GM20000 (cell line): ENCODE data around the gene DPRX.
"Not testable (repeated sequence)": the region's sequence is repeated elsewhere in the genome, so short reads cannot be mapped to it uniquely, and the experiment has no call there.

Source experiments
- DNase-seq: peaks from one replicate; pipeline ENCODE4 v3.0.0; 2012; ENCODE audit warnings: low spot score
- TF ChIP-seq, protein P1 (sequence below): IDR thresholded peaks from 2 replicates; pipeline ENCODE4 v1.5.1; 2012; ENCODE audit warnings: mild to moderate bottlenecking, control low read depth; ENCODE audit errors: extremely low read depth, missing control alignments

DPRX gene

DNA sequence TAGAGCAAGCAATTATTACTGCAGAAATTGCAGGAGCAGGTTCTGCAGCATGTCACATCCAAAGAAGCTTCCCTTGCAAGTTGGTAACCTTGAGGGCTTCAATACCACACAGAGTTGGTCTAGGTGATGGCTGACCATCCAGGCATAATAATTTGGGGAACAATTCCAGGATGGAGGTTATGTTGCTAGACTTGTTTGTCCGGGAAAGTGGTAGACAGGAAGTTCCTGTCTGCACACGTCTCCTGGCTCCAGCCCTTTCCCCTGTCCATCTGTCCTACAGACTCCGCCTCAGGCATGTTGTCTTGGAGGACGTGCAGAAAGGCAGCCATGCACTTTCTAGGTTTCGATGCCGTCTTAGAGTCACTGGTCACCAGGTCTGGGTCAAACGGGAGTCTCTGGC is 26.0 kb downstream of the DPRX start:
- DNase-seq: no peak
- TF ChIP-seq, protein P1, sequence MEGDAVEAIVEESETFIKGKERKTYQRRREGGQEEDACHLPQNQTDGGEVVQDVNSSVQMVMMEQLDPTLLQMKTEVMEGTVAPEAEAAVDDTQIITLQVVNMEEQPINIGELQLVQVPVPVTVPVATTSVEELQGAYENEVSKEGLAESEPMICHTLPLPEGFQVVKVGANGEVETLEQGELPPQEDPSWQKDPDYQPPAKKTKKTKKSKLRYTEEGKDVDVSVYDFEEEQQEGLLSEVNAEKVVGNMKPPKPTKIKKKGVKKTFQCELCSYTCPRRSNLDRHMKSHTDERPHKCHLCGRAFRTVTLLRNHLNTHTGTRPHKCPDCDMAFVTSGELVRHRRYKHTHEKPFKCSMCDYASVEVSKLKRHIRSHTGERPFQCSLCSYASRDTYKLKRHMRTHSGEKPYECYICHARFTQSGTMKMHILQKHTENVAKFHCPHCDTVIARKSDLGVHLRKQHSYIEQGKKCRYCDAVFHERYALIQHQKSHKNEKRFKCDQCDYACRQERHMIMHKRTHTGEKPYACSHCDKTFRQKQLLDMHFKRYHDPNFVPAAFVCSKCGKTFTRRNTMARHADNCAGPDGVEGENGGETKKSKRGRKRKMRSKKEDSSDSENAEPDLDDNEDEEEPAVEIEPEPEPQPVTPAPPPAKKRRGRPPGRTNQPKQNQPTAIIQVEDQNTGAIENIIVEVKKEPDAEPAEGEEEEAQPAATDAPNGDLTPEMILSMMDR: no peak

DNA sequence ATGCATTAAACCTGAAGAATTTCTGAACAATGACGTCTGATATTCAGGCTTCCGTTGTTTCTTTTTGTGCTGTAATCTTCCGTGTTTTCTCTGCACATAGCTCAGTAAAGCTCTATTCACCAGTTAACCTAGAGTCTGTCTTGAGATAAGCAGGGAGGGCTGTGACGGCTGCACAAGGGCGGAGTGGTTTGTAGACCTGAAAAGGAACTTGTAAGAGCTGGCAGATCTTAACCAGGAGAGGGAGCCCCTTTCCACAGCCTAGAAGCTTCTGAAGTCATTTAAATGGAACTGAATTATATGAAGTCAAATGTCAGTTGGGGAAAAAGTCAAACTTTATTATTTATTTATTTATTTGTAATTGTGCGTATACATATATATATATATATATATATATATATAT is 27.5 kb downstream of the DPRX start:
- TF ChIP-seq, protein P1: no peak
- DNase-seq: no peak

DNA sequence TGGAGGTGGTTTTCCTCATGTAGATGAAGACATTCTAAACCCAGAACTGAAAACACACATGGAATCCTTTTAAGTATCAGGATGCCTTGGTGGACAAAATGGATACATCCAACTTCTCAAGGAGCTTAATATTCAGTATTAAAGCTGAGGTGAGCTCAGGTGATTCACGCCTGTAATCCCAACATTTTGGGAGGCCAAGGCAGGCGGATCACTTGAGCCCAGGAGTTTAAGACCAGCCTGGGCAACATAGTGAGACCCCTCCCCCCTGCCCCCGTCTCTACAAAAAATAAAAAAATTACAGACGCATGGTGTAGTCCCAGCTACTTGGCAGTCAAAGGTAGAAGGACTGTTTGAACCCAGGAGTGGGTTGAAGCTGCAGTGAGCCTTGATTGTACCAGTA is 28.8 kb downstream of the DPRX start:
- DNase-seq: no peak
- TF ChIP-seq, protein P1: no peak

DNA sequence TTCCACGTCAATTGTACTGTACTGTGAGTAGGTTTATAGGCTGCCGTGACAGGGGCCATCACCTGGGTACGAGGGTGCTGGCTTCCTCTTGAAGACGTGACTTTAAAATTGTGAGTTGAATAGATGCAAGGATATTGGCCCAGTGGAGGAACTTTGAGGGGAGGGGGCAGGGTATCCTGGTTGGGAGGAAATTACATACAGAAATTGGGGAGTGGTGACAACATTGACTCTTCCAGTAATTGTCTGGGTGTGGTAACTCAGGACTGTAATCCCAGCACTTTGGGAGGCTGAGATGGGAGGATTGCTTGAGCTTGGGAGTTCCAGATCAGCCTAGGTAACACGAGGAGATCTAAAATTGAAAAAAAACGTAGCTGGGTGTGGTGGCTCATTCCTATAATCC is 30.4 kb downstream of the DPRX start:
- TF ChIP-seq, protein P1: no peak
- DNase-seq: no peak

DNA sequence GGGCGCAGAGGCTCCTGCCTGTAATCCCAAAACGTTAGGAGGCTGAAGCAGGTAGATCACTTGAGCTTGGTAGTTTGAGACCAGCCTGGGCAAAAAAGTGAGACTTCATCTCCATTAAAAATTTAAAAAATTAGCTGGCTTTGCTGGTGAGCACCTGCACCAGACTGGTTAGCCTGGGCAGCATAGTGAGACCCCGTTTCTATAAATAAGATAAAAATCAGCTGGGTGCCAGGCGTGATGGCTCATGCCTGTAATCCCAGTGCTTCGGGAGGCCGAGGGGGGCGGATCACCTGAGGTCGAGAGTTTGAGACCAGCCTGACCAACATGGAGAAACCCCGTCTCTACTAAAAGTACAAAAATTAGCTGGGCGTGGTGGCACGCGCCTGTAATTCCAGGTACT is 32.4 kb downstream of the DPRX start:
- TF ChIP-seq, protein P1: no peak
- DNase-seq: no peak

DNA sequence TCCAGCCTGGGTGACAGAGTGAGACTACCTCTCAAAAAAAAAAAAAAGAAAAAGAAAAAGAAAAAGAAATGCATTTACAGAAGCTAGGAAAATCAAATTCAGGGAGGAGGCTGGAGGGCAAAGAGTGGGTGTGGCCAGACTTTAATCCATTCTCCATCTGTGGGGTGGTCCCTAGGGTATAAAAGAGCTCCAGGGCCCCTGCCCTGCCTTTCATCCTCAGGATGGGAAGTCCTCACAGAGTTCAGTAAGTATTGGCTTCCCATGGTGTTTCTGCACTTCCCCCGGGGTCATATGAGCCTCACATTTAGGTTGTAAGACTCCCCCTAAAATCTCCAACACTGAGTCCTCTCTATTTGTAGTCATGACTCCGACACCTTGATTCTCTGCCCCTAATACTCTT is 33.0 kb downstream of the DPRX start:
- TF ChIP-seq, protein P1: no peak
- no peak for DNase-seq

DNA sequence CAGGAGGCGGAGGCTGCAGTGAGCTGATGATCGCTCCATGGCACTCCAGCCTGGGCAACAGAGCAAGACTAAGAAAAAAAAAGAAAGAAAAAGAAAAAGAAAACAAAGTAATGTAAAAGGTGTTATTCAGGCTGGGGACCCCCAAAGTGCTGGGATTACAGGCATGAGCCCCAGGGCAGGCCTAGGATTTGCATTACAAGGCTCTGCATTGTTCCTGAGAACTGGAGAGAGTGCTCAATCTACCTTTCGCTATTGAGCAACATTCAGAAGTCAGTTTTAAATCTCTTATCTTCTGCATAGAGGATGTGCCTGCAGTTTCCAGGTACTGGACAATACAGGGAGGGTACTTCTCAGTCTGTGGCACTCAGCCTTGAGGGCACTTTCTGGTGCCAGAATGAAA is 34.5 kb downstream of the DPRX start:
- DNase-seq: not testable (repeated sequence)

DNA sequence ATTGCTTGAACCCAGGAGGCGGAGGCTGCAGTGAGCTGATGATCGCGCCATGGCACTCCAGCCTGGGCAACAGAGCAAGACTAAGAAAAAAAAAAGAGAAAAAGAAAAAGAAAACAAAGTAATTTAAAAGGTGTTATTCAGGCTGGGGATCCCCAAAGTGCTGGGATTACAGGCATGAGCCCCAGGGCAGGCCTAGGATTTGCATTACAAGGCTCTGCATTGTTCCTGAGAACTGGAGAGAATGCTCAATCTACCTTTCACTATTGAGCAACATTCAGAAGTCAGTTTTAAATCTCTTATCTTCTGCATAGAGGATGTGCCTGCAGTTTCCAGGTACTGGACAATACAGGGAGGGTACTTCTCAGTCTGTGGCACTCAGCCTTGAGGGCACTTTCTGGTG is 37.0 kb downstream of the DPRX start:
- DNase-seq: not testable (repeated sequence)

DNA sequence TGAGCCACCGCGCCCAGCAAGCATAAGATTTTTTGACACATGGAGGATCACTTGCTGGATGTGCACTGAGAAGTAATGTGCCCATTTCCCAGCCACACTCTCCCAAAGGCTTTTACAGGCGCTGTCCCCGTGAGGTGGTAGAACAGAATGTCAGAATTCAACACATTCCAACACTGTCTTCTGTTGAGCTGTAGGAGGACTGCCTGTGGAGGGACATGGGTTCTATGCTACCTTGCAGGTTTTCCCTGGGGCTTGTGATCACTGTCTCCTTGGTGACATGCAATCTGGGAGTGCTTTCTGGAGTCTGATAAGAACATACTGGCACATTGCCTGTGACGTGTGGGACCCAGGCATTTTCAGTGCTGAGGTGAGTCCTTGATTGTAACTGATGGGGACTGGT is 38.5 kb downstream of the DPRX start:
- TF ChIP-seq, protein P1: no peak
- no peak for DNase-seq
